KMS-11 (cell line): ENCODE measurements around the gene CCDC171.

ENCODE experiments used
- H2AFZ ChIP-seq: fragments of 200-600 bp; sonication (generic); 2 replicates; pipeline ENCODE4 v1.6.1; 2016; ENCODE audit warnings: antibody characterized with exemption, mixed run types, low read depth
- H3K27ac ChIP-seq: fragments of 200-600 bp; sonication (generic); 2 replicates; pipeline ENCODE4 v1.6.1; 2016; ENCODE audit warnings: mild to moderate bottlenecking, mixed run types
- H3K27me3 ChIP-seq: fragments of 200-600 bp; sonication (generic); 2 replicates; pipeline ENCODE4 v1.6.1; 2017; ENCODE audit warnings: mild to moderate bottlenecking, low read depth, mixed run types, moderate library complexity; ENCODE audit not compliant: insufficient read depth
- H3K36me3 ChIP-seq: fragments of 200-600 bp; sonication (generic); 2 replicates; pipeline ENCODE4 v1.6.1; 2017; ENCODE audit warnings: mild to moderate bottlenecking, mixed run types; ENCODE audit not compliant: insufficient read depth
- H3K4me1 ChIP-seq: fragments of 200-600 bp; sonication (generic); 2 replicates; pipeline ENCODE4 v1.6.1; 2016; ENCODE audit warnings: mild to moderate bottlenecking, low read depth, mixed run types; ENCODE audit not compliant: poor library complexity, severe bottlenecking
- H3K4me2 ChIP-seq: fragments of 200-600 bp; sonication (generic); 2 replicates; pipeline ENCODE4 v1.7.0; 2016; ENCODE audit warnings: mild to moderate bottlenecking, mixed run types
- H3K4me3 ChIP-seq: fragments of 200-600 bp; sonication (generic); IDR thresholded peaks from 2 replicates; pipeline ENCODE4 v1.6.1; 2017; ENCODE audit warnings: low read depth, low read length, mixed read lengths; ENCODE audit not compliant: insufficient read depth
- H3K79me2 ChIP-seq: fragments of 200-600 bp; sonication (generic); 2 replicates; pipeline ENCODE4 v1.6.1; 2016; ENCODE audit warnings: low read depth, mixed run types; ENCODE audit not compliant: insufficient read depth
- H3K9ac ChIP-seq: fragments of 200-600 bp; sonication (generic); 2 replicates; pipeline ENCODE4 v1.6.1; 2016; ENCODE audit warnings: mild to moderate bottlenecking, mixed run types
- H4K20me1 ChIP-seq: fragments of 200-600 bp; sonication (generic); 2 replicates; pipeline ENCODE4 v1.6.1; 2016; ENCODE audit warnings: mild to moderate bottlenecking, mixed run types; ENCODE audit not compliant: insufficient read depth
- TF ChIP-seq, protein P1 (sequence below): fragments of 200-600 bp; sonication (generic); conservative IDR thresholded peaks from 2 replicates; pipeline ENCODE4 v1.6.1; 2017; ENCODE audit warnings: low read depth, mild to moderate bottlenecking, antibody characterized with exemption, low read length, moderate library complexity, mixed read lengths

Gene CCDC171

DNA sequence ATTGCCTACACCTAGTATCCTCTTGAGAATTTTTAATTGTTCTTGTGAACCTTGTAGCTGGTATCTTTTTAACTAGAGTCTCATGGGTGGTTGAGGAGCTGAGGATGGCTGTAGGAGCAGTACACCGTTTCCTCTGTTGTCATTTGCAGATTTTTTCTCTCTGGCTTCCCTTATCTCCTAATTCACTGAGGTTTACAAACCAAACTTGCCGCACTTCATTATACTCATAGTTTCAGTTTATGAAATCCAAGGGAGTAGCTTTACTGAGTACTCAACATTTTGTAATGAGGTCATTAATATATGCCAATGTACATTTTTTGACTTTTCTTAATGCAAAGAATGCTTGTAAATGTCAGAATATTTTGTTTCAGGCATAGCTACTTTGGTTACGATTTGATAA, 154.2 kb downstream of the CCDC171 start:
- TF ChIP-seq, protein P1, sequence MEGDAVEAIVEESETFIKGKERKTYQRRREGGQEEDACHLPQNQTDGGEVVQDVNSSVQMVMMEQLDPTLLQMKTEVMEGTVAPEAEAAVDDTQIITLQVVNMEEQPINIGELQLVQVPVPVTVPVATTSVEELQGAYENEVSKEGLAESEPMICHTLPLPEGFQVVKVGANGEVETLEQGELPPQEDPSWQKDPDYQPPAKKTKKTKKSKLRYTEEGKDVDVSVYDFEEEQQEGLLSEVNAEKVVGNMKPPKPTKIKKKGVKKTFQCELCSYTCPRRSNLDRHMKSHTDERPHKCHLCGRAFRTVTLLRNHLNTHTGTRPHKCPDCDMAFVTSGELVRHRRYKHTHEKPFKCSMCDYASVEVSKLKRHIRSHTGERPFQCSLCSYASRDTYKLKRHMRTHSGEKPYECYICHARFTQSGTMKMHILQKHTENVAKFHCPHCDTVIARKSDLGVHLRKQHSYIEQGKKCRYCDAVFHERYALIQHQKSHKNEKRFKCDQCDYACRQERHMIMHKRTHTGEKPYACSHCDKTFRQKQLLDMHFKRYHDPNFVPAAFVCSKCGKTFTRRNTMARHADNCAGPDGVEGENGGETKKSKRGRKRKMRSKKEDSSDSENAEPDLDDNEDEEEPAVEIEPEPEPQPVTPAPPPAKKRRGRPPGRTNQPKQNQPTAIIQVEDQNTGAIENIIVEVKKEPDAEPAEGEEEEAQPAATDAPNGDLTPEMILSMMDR: no peak

DNA sequence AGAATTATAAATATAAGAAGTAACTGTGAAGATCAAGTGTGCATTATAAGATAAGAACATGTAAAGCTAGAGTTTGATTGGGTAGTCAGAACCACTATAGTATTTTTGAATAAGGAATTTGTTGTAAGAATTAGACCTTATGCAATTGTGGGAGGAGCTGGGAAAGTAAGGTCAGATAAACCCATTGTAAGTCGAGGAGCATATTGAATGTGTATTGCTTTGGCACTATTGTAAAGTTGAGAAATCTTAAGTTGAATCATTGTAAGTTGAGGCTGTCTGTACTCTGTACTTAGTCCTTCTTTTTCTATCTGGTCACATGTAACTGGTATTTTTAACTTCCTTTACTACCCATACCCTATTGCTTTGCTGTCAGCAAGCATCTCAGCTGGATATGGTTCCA, 158.7 kb downstream of the CCDC171 start:
- Histone ChIP-seq H3K4me3 (no peak overlapping the region), H3K27me3 (no peaks in the 10 kb centered on the region)
- TF ChIP-seq, protein P1: no peak

More for the DNA sequence above, 154.2 kb downstream of the CCDC171 start:
- Histone ChIP-seq H3K27me3 (no peaks in the 10 kb centered on the region), H3K4me3 (no peak overlapping the region), H3K4me2 (no peak overlapping the region), H3K4me1 (no peaks in the 10 kb centered on the region), H3K36me3 (no peaks in the 10 kb centered on the region), H2AFZ (no peak overlapping the region), H3K9ac (no peak overlapping the region), H3K27ac (no peak overlapping the region), H4K20me1 (no peaks in the 10 kb centered on the region), H3K79me2 (no peaks in the 10 kb centered on the region)

DNA sequence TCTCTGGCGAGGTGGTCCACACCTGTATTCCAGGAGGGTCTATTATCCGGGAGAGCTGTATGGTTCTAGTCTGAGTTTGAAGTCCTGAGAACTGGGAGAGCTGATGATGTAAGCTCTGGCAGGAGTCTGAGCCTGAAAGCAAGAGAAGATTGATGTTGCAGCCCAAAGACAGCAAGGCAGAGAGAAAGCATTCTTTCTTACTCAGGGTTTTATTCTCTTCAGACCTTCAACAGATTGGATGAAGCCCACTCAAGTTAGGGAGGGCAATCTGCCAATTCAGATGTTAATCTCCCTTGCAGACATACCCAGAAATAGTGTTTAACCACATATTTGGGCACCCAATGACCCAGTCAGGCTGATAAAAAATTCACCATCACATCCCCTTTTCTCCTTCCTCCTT, 159.1 kb downstream of the CCDC171 start:
- H3K27me3 ChIP-seq: no peaks in the 10 kb centered on the region
- H4K20me1 ChIP-seq: no peaks in the 10 kb centered on the region
- H3K36me3 ChIP-seq: no peaks in the 10 kb centered on the region
- TF ChIP-seq, protein P1: no peak
- H3K4me1 ChIP-seq: no peaks in the 10 kb centered on the region
- H3K4me2 ChIP-seq: no peak overlapping the region
- H3K9ac ChIP-seq: no peak overlapping the region
- H2AFZ ChIP-seq: no peak overlapping the region
- no peak overlapping the region for H3K4me3 ChIP-seq
- no peaks in the 10 kb centered on the region for H3K79me2 ChIP-seq
- H3K27ac ChIP-seq: no peak overlapping the region

More for the DNA sequence above, 158.7 kb downstream of the CCDC171 start:
- Histone ChIP-seq H4K20me1 (no peaks in the 10 kb centered on the region), H3K9ac (no peak overlapping the region), H2AFZ (no peak overlapping the region), H3K4me2 (no peak overlapping the region), H3K27ac (no peak overlapping the region), H3K4me1 (no peaks in the 10 kb centered on the region), H3K36me3 (no peaks in the 10 kb centered on the region), H3K79me2 (no peaks in the 10 kb centered on the region)

DNA sequence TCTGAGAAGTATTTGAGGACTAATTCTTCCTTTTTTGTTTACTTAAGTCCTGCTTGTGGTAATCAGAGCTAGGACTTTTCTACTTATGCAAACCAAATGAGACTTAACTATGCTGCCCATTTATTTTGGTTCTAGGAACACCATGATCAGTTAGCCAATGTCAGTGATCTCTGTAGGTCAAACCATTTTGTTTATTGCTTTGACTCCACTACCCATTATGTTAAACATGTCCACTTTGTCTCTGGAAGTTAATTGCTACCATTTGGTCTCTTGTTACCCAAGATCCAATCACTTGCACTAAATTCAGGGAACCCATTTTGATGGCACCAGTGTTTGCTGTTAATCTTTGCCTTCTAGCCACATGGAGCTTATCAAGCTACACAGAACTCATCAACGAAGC, 161.9 kb downstream of the CCDC171 start:
- Histone ChIP-seq H3K4me2 (no peak overlapping the region), H3K36me3 (no peaks in the 10 kb centered on the region), H3K9ac (no peak overlapping the region), H4K20me1 (no peaks in the 10 kb centered on the region), H3K4me3 (no peak overlapping the region), H3K27me3 (no peaks in the 10 kb centered on the region), H3K79me2 (no peaks in the 10 kb centered on the region), H2AFZ (no peak overlapping the region), H3K4me1 (no peaks in the 10 kb centered on the region), H3K27ac (no peak overlapping the region)
- TF ChIP-seq, protein P1: no peak
